SK-N-SH treated with all-trans-retinoic acid at 6 μM for 48 hours (cell line): Measurements from ENCODE around the gene GREB1.

Experiments
- ARNTL ChIP-seq: fragments of 450-650 bp; formaldehyde crosslinking; IDR thresholded peaks from 2 replicates; pipeline ENCODE4 v1.5.0; 2020; ENCODE audit warnings: low read depth, mild to moderate bottlenecking, moderate library complexity, borderline replicate concordance
- RARB ChIP-seq: fragments of 250-450 bp; sonication (Bioruptor Pico); IDR thresholded peaks from 2 replicates; pipeline ENCODE4 v1.8.0; 2021; ENCODE audit warnings: mild to moderate bottlenecking, moderate library complexity
- SNAI2 ChIP-seq: fragments of 250-450 bp; sonication (Bioruptor Pico); IDR thresholded peaks from 2 replicates; pipeline ENCODE4 v1.5.0; 2020; ENCODE audit warnings: mild to moderate bottlenecking, moderate library complexity
- ZNF70 ChIP-seq: fragments of 450-650 bp; formaldehyde crosslinking; IDR thresholded peaks from 2 replicates; pipeline ENCODE4 v1.5.0; 2020; ENCODE audit warnings: mild to moderate bottlenecking, moderate library complexity
- TF ChIP-seq, protein P1 (sequence below): fragments of 250-450 bp; sonication (Bioruptor Pico); IDR thresholded peaks from 2 replicates; pipeline ENCODE4 v1.5.0; 2020; ENCODE audit warnings: mild to moderate bottlenecking, moderate library complexity
- TF ChIP-seq, protein P2 (sequence below): fragments of 250-450 bp; sonication (Bioruptor Pico); IDR thresholded peaks from 2 replicates; pipeline ENCODE4 v1.8.0; 2020; ENCODE audit warnings: mild to moderate bottlenecking, moderate library complexity, borderline replicate concordance

DNA sequence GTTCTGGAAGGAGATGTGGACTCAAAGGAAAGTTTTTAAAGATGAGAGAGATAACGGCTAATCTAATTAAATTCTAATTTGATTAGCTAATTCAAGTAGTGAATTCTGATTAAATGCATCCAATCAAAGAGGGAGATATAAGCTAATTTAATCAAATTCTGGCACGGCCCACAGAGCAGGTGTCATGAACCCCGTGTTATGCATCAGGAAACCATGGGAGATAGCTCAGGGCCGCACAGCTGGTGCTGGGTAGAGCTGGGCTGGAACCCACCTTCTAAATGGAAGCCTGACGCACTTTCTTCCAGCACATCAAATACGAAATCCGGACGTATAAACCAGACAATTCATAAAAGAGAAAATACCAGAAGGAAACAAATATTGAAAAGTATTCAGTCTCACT lies 57.2 kb downstream of the GREB1 start:
- TF ChIP-seq ARNTL (CRISPR knock-in tag) (no peak), RARB (no peak), SNAI2 (CRISPR knock-in tag) (no peak), ZNF70 (CRISPR knock-in tag) (no peak)
- TF ChIP-seq, protein P1, sequence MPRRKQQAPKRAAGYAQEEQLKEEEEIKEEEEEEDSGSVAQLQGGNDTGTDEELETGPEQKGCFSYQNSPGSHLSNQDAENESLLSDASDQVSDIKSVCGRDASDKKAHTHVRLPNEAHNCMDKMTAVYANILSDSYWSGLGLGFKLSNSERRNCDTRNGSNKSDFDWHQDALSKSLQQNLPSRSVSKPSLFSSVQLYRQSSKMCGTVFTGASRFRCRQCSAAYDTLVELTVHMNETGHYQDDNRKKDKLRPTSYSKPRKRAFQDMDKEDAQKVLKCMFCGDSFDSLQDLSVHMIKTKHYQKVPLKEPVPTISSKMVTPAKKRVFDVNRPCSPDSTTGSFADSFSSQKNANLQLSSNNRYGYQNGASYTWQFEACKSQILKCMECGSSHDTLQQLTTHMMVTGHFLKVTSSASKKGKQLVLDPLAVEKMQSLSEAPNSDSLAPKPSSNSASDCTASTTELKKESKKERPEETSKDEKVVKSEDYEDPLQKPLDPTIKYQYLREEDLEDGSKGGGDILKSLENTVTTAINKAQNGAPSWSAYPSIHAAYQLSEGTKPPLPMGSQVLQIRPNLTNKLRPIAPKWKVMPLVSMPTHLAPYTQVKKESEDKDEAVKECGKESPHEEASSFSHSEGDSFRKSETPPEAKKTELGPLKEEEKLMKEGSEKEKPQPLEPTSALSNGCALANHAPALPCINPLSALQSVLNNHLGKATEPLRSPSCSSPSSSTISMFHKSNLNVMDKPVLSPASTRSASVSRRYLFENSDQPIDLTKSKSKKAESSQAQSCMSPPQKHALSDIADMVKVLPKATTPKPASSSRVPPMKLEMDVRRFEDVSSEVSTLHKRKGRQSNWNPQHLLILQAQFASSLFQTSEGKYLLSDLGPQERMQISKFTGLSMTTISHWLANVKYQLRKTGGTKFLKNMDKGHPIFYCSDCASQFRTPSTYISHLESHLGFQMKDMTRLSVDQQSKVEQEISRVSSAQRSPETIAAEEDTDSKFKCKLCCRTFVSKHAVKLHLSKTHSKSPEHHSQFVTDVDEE (CRISPR knock-in tag): no peak
- TF ChIP-seq, protein P2, sequence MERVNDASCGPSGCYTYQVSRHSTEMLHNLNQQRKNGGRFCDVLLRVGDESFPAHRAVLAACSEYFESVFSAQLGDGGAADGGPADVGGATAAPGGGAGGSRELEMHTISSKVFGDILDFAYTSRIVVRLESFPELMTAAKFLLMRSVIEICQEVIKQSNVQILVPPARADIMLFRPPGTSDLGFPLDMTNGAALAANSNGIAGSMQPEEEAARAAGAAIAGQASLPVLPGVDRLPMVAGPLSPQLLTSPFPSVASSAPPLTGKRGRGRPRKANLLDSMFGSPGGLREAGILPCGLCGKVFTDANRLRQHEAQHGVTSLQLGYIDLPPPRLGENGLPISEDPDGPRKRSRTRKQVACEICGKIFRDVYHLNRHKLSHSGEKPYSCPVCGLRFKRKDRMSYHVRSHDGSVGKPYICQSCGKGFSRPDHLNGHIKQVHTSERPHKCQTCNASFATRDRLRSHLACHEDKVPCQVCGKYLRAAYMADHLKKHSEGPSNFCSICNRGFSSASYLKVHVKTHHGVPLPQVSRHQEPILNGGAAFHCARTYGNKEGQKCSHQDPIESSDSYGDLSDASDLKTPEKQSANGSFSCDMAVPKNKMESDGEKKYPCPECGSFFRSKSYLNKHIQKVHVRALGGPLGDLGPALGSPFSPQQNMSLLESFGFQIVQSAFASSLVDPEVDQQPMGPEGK (CRISPR knock-in tag): no peak
